Ishikawa (cell line): Measurements from ENCODE around the gene PTPRN2.

Experiments
- CEBPB ChIP-seq: IDR thresholded peaks from 2 replicates; pipeline ENCODE4 v1.6.1; 2012
- EP300 ChIP-seq: IDR thresholded peaks from 2 replicates; pipeline ENCODE4 v1.6.1; 2012; ENCODE audit warnings: borderline replicate concordance
- FOXM1 ChIP-seq: IDR thresholded peaks from 2 replicates; pipeline ENCODE4 v1.6.1; 2012; ENCODE audit warnings: low read depth, borderline replicate concordance
- MAX ChIP-seq: IDR thresholded peaks from 2 replicates; pipeline ENCODE4 v1.6.1; 2012
- RAD21 ChIP-seq: IDR thresholded peaks from 2 replicates; pipeline ENCODE4 v1.6.1; 2012; ENCODE audit warnings: low read depth
- TAF1 ChIP-seq: IDR thresholded peaks from 2 replicates; pipeline ENCODE4 v1.6.1; 2012; ENCODE audit warnings: low read depth, mild to moderate bottlenecking
- TEAD4 ChIP-seq: IDR thresholded peaks from 2 replicates; pipeline ENCODE4 v1.6.1; 2012
- YY1 ChIP-seq: IDR thresholded peaks from 2 replicates; pipeline ENCODE4 v1.6.1; 2012; ENCODE audit warnings: low read depth
- ZBTB7A ChIP-seq: IDR thresholded peaks from 2 replicates; pipeline ENCODE4 v1.6.1; 2012; ENCODE audit warnings: low read depth

- no peak for TF ChIP-seq YY1
- no peak for TF ChIP-seq CEBPB
- no peak for TF ChIP-seq ZBTB7A
- no peak for TF ChIP-seq EP300
- no peak for TF ChIP-seq TAF1
- TF ChIP-seq FOXM1, result no peak
- TF ChIP-seq TEAD4, result no peak
- no peak for TF ChIP-seq MAX
- no peak for TF ChIP-seq RAD21
Measured at GRCh38 chr7:157683747-157684156, 903.9 kb downstream of the PTPRN2 start.
